NCI-H524 treated with DMSO at 0.1 percent for 48 hours (cell line): ENCODE data around the gene SYNPO2.
"Not testable (repeated sequence)": the region's sequence is repeated elsewhere in the genome, so short reads cannot be mapped to it uniquely, and the experiment has no call there.

ENCODE experiments used
- DNase-seq: peaks from one replicate; lab custom pipeline; 2025; lab: John Stamatoyannopoulos, UW

Gene SYNPO2

GRCh38 chr4:119034276-119035008 lies 145.8 kb downstream of the SYNPO2 start:
- DNase-seq, result no peak

DNA sequence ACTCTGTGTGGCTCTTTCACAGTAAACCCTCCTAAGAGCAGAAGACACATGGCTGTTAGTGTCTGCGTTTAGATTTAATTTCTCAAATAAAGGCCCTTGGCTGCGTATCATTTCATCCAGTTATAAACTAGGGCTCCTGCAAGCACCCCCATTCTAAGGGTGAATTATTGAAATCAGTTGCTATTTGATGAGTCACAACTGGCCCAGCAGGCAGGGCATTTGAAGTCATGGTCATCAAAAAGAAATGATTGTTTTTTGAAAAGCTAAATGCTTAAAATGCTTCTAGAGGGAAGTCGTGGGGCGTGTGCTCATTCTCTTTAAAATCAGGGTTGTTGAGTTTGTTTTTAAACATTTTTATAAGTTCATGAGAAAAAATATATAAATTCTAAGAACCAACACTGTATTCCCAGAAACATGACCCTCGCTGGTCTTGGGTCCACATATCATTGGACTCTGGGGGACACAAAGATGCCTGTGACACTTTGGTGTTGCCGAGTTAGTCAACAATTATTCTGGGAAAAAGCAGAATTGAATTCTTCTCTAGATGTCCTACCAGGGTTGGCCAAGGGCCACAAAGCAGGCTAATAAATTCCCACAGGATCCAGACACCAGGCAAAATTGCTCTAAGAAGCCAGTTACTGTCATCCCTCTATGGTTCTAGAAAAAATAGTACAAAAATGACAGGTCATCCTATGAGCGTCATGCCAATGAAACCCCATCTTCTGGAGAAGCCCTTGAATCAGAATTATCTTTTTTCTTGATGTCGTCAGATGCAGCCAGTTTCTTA lies 147.5 kb downstream of the SYNPO2 start:
- no peak for DNase-seq

- no peak for DNase-seq
These were observed 149.1 kb downstream of the SYNPO2 start for GRCh38 chr4:119037709-119038108.

GRCh38 chr4:119038116-119038841 lies 149.6 kb downstream of the SYNPO2 start:
- no peak for DNase-seq

- DNase-seq, result no peak
These were observed 150.5 kb downstream of the SYNPO2 start for GRCh38 chr4:119039160-119039559.

GRCh38 chr4:119039779-119040178 lies 151.1 kb downstream of the SYNPO2 start:
- no peak for DNase-seq

DNA sequence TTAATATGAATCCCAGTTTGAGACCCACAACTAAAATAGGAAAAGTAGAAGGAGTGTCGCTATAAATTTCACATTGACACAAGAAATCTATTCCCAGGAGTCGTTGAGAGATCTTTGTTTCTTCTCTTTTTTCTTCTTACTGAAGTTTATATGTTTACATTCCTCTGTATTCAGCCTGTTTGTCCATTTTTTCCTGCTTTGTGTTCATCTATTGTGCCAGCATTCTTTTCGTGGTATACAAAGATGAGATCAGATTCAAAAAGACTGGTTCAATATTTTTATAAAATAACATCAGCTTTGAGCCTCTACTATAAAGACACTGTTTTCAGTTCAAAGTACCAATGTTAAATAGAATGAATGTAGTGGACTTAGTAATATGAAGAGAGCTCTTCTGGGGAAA lies 151.6 kb downstream of the SYNPO2 start:
- no peak for DNase-seq

DNA sequence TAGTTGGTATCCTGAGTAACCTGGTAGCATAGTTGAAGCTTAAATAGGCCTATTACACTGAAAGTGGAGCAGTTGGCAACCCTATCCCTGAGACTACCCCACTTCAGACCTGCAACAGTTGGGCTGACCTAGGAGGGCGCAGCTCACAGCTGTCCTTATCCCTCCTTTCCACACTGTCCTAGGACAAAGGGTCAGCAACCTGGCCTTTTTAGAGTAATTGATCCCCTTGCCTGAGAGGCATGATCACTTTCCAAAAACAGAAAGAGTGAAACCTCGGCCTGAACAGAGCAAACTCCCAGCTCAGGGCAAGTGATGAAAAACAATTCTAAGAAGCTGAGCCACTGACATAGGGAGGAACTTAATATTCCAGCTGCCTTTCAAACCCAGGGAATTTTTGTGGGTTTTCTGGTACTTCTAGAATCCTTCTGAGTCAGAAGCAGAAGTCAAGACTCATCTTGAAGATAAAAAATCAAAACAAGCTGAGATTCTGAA lies 152.1 kb downstream of the SYNPO2 start:
- DNase-seq, result no peak

- no peak for DNase-seq
These were observed 152.7 kb downstream of the SYNPO2 start for GRCh38 chr4:119041396-119041795.

DNA sequence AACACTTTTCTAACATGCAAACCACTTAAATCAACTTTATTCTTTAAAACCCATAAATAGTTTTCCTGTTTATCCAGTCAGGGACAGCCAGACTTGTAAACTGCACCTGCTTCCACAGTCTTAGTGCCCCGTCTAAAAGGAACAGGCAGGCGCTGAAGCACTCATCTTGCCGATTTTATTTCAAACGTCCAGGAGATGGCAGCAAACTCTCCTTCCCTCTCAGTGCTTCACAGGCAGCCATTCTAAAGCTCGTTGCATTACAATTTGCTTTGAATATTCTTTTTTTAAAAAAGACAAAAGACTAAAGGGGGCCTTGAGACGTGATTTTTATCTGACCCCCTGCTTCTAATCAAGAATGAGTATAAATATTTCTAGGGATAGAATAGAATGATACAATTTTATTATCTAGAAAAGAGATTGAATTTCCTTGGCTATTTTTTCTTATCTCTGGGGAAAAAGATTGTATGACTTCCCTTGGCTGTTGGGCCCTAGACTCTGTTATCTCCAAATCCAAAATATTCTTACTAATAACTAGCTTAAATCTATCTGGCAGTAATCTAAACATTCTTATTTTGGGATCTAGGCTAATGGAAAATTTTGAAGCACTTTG lies 153.4 kb downstream of the SYNPO2 start:
- no peak for DNase-seq

DNA sequence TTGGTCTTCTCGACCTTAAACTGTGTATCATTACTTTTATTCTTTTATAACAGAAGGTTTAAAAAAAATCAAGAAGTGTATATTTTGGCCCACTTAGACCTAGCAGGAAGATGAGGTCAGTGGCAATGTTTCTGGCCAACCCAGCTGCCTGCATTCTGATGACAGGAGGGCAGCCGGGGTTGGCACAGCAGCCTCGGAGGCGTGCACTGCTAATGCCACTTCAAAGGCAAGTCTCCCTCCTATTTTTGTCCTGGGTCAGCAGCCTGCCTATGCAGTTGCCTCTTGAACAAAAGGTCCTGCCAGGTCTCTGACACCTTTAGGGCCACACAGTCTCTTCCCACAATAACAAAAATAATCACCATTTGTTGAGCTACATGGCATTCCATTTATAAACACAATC lies 157.6 kb downstream of the SYNPO2 start:
- DNase-seq, result no peak

GRCh38 chr4:119047059-119047458 lies 158.4 kb downstream of the SYNPO2 start:
- not testable (repeated sequence) for DNase-seq

GRCh38 chr4:119048446-119048845 lies 159.8 kb downstream of the SYNPO2 start:
- DNase-seq, result no peak

DNA sequence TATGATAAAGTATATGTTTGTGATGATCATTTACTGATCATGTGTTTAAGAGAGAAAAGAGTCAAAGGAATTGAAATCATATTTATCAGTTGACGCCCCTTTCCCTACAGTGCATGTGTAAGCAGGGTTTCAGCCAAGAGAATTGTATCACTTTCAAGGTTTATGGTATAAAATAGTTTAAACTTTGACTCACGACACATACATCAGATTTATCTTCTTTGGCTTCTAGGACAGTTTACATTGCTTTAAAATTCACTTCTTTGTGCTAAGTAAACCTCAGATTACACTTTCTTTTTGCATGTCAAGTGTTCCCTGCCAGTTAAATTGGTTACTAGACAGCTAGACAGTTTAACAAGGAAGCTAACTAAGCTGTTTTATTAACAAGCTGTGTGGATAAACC lies 160.7 kb downstream of the SYNPO2 start:
- DNase-seq, result no peak

- DNase-seq, result no peak
These were observed 162.0 kb downstream of the SYNPO2 start for GRCh38 chr4:119050527-119051090.

DNA sequence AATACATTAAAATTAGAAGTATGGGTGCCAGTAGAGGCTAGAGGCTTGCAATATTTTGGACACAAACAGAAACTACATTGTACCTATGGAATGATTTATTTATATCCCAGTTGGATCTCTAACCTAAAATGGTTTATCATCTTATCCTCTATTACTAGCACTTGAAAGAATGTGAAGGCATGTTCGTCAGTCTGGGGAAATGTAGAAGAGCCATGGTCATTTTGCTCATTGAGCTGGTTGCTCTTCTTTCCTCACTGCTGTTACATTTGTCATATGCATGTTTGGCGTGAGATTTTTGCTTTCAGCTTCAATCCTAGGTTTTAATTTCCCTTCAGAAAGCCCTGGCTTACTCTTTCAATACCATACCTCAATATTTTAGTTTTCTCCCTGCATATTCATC lies 164.6 kb downstream of the SYNPO2 start:
- no peak for DNase-seq

- no peak for DNase-seq
These were observed 165.3 kb downstream of the SYNPO2 start for GRCh38 chr4:119053997-119054396.

- no peak for DNase-seq
These were observed 168.8 kb downstream of the SYNPO2 start for GRCh38 chr4:119057417-119057816.

DNA sequence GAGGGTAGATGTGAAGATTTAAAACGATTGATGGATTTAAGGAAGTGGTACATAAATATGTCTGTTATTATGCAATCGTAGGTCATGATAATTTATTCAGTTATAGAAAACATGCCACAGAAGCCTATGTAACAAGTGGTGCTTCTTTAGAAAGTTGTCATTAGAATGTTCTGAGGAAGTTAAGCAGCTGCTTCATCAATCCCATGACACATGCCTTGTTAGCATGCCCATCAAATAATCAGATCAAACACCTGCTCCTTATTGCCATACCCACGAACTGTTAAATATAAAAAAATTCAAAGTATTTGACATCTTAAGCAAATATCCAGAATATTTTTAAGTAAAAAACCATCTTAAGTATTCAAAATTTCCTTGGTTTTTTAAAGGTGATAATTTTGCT lies 170.6 kb downstream of the SYNPO2 start:
- DNase-seq, result no peak

DNA sequence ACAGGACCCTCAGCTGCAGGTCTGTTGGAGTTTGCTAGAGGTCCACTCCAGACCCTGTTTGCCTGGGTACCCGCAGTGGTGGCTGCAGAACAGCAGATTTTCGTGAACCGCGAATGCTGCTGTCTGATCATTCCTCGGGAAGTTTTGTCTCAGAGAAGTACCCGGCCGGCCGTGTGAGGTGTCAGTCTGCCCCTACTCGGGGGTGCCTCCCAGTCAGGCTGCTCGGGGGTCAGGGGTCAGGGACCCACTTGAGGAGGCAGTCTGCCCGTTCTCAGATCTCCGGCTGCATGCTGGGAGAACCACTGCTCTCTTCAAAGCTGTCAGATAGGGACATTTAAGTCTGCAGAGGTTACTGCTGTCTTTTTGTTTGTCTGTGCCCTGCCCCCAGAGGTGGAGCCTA lies 178.5 kb downstream of the SYNPO2 start:
- DNase-seq, result not testable (repeated sequence)

GRCh38 chr4:119067670-119068360 lies 179.2 kb downstream of the SYNPO2 start:
- not testable (repeated sequence) for DNase-seq
